GM19438 (cell line): Measurements from ENCODE around the gene MAP3K3.

Experiments used
- ATAC-seq: cut with Tn5 transposase; IDR thresholded peaks from one replicate; pipeline ENCODE4 v1.9.1; 2021; ENCODE audit warnings: low read depth; ENCODE audit not compliant: unreplicated experiment

MAP3K3 gene

GRCh38 chr17:63647936-63648335 is 25.7 kb downstream of the MAP3K3 start:
- ATAC-seq, result no peak

GRCh38 chr17:63649813-63650212 is 27.6 kb downstream of the MAP3K3 start:
- no peak for ATAC-seq

DNA sequence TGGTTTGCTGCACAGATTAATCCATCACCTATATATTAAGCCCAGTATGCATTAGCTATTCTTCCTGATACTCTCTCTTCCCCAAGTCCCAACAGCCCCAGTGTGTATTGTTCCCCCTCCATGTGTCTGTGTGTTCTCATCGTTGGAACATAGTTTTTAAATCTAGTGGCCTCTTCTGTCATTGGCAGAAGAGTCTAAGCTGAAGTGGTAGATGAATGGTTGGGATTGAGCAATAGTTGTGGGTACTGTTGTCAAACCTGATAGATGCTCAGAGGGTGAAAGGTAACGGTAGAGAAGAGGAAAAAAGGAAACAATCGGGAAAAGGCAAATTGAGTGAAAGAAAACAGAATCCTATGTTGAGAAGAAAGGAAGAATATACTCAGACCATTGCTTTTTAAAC is 29.9 kb downstream of the MAP3K3 start:
- no peak for ATAC-seq

- no peak for ATAC-seq
Measured at GRCh38 chr17:63653050-63653449, 30.8 kb downstream of the MAP3K3 start.

DNA sequence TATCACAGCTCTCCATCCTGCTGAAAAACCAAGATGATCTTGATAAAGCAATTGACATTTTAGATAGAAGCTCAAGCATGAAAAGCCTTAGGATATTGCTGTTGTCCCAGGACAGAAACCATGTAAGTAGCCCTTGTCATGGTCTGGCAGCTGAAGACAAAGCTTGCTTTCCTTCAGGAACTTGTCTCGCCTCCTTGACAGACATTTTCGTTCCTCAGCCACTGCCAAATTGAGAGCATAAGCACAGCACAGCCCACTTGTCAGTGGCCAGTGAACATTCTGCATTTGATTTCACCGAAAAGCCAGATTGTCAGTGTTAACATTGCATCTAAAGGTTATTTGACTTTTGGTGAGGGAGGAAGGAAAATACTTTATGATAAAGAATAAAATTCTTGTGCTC is 35.6 kb downstream of the MAP3K3 start:
- no peak for ATAC-seq

GRCh38 chr17:63658366-63658765 is 36.1 kb downstream of the MAP3K3 start:
- no peak for ATAC-seq

DNA sequence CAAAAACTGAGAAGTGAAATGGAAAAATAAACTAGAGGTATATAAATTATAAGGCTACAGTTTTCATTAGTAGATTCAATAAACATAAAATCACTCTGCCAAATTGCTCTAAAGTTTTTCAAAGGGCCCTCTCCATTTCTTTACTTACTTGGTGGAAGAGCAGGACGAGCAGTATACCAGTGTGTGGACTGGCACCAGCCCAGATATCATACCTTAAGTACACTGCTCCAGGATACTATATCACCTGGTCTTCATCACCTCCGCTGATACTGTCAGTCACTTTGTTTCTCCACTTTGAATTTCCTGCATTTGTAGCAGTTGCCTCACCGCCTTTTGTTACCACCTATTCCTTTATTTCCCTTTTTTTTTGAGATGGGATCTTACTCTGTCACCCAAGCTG is 37.6 kb downstream of the MAP3K3 start:
- no peak for ATAC-seq

DNA sequence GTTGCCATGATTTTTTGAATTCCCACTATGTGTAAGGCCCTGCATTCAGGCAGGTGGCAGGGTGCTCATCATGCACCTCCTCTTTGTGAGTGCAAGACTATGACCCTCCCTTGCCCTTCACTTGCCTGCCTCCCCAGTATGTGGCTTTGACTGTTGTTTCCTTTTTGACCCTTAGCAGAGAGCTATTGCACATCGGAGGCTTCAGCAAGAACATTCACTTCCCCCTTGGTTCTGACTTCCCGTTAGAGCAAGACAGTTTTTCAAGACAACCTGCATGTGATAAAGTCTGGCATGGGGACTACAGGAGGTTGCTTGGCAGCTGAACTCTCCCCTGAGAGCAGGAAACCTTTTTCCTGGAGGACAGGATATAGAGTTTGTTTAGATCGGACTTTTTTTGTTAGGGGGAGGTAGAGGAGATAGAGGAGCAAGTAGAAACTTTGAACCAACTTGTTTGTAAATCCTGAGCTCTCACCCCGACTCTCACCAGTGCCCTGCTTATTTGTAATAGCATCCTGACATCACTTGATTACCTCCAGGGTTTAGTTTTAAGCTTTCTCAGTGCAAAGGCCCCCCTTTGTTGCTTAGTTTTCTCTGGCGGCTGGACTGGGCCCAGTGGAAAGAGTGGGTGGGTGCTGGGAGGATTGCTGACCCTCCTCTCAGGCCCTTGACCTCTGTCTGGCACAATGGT is 43.5 kb downstream of the MAP3K3 start:
- no peak for ATAC-seq

DNA sequence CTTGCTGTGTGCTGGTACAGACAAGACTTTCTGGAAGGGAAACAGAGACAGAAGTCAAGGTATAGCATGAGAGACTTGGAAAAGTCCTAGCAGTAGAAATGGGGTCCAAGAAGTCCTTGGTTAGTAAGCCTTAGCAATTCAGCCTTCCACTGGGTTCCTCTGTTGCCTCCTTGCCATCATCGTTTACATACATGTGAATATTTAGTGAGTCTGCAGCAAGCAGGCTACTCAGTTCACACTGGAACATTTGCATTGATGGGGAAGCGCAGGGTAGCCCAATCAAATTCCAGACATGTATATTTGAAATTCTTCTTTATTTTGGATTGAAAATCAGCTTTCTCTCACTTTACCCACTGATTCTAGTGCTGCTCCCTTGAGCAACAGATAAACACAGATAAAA is 50.6 kb downstream of the MAP3K3 start:
- ATAC-seq, result no peak

DNA sequence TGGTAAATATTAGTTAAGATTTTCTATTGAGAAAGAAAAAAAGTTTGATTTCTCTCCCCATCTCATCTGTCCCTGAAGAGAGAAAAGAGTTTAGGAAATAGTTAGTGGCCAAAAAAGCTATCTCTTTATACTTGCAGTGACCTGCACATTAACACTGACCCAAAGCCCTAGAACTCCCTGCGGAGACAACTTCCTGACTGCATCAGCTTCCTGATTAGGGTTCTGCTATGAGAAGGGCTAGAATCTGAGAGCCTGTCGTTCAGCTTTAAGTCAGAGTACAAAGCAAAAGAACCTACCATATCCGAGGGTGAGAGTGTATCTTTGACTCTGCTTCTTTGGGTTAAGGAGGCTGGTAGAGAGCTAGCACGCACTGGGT is 53.0 kb downstream of the MAP3K3 start:
- ATAC-seq, result no peak

- ATAC-seq, result no peak
Measured at GRCh38 chr17:63675607-63676546, 53.7 kb downstream of the MAP3K3 start.

DNA sequence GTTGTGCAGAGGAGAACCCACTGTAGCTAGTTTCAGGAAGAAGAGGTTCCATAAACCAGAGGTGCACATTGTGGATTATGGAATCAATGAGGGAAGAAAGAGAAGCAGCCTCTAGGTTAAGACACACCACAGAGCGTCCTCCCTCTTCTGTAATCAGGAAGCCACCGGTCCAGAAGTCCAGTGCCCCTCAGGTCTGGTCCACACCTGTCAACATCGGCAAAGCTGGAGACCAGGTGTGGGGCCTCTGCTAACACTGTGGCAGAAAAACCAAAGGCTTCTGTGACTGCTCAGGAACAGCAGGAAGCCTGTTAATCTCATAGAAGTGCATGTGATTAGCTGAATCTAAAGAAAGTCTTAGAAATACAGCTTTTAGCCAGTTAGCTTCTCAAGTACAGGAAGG is 54.4 kb downstream of the MAP3K3 start:
- ATAC-seq, result no peak

DNA sequence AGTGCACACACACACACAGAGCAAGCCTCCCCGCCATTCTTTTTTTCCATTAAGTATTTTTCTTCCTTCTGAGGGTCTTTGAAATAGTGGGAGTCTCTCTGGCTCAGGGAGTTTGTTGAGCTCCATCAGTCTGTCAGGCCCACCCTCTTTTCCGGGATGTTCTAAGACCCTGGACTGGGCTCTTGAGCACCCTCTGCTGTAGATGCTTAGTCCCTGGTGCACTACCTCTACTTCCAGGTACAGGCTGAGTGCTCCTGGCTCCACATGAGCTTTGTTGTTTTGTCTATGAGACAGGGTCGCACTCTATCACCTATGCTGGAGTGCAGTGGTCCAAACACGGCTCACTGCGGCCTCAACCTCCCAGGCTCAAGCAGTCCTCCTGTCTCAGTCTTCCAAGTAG is 57.0 kb downstream of the MAP3K3 start:
- no peak for ATAC-seq

GRCh38 chr17:63680700-63681099 is 58.5 kb downstream of the MAP3K3 start:
- ATAC-seq, result no peak

DNA sequence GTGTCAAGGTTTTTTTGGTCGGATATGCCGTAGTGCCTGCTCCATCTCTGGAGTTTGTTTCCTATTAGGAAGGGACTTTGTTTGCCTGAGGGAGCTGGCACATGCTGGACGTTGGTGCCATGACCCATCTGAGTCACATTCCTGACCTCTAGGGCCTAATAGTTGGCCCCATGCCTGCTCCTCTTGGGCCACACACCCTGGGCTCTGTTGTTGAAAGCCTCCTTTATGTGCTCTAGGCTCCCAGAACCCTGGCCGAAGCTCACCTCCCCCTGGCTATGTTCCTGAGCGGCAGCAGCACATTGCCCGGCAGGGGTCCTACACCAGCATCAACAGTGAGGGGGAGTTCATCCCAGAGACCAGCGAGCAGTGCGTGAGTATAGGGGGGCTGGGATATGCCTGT is 59.3 kb downstream of the MAP3K3 start:
- no peak for ATAC-seq

GRCh38 chr17:63682441-63682840 is 60.2 kb downstream of the MAP3K3 start:
- no peak for ATAC-seq

GRCh38 chr17:63682981-63683380 is 60.8 kb downstream of the MAP3K3 start:
- ATAC-seq, result no peak

GRCh38 chr17:63685041-63685440 is 62.8 kb downstream of the MAP3K3 start:
- no peak for ATAC-seq

DNA sequence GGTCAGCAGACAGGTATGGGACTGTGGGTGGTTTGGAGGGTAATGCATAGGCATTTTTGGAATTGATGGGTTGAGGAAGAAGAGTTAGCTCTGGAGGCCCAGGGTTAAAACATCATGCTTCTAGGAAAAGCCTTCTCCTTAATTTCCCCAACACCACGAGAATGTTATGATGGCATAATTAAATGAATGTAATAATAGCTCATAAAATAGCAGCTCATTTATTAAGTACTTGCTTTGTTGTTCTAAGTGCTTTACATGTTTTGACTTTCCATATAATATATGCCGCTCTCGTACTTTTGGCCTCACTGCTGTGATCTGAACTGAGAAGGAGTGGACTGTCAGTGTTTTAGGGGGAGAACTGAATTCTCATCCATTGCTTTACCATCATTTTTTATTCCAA is 63.4 kb downstream of the MAP3K3 start:
- no peak for ATAC-seq

GRCh38 chr17:63686138-63686685 is 64.0 kb downstream of the MAP3K3 start:
- ATAC-seq, result no peak

DNA sequence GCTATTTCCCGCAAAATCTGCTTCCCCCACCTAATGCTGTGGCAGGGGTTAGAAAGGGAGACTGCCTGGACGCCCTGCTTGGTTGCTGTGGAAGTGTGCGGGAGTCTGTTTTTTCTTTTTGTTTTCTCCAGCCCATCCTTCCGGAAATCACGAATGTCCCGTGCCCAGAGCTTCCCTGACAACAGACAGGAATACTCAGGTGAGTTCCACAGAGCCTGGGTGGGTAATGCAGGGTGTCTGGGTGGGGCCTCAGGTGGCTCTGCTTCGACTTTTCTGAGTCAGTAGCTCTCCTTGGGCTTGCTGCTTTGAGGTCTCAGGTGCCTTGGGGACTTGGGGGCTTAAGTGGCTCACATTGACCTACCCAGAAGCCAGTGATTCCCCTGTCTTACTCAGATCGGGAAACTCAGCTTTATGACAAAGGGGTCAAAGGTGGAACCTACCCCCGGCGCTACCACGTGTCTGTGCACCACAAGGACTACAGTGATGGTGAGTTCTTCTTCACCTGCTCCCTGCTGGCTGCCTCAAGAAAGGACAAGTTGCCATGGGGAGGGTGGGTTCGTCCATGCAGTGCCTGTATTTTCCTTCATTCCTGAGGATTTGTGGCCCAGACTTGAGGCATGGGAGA is 66.3 kb downstream of the MAP3K3 start:
- no peak for ATAC-seq
